Epithelial cell of esophagus (primary cell): ENCODE results near the gene HELZ.

ENCODE experiments used
- DNase-seq: peaks from one replicate; pipeline ENCODE4 v3.0.0; 2010; ENCODE audit warnings: low read depth
- H3K4me3 ChIP-seq: 2 replicates; pipeline ENCODE4 v1.5.1; 2011; ENCODE audit warnings: mild to moderate bottlenecking, low read length, control low read depth
- CTCF ChIP-seq: IDR thresholded peaks from 2 replicates; pipeline ENCODE4 v1.5.1; 2011; ENCODE audit warnings: low read depth, mild to moderate bottlenecking, low read length, control low read depth, inconsistent platforms; ENCODE audit not compliant: insufficient read depth; ENCODE audit errors: missing control alignments

The HELZ gene

GRCh38 chr17:67187927-67188326 is 57.1 kb downstream of the HELZ start:
- H3K4me3 ChIP-seq, result no peak overlapping the region
- DNase-seq, result peak; percentile 19
- no peak for TF ChIP-seq CTCF

- no peak overlapping the region for H3K4me3 ChIP-seq
- no peak for DNase-seq
- TF ChIP-seq CTCF, result no peak
Observed at GRCh38 chr17:67186782-67187181, 58.2 kb downstream of the HELZ start.

GRCh38 chr17:67183531-67183930 is 61.5 kb downstream of the HELZ start:
- H3K4me3 ChIP-seq, result no peak overlapping the region
- no peak for DNase-seq
- TF ChIP-seq CTCF, result no peak

DNA sequence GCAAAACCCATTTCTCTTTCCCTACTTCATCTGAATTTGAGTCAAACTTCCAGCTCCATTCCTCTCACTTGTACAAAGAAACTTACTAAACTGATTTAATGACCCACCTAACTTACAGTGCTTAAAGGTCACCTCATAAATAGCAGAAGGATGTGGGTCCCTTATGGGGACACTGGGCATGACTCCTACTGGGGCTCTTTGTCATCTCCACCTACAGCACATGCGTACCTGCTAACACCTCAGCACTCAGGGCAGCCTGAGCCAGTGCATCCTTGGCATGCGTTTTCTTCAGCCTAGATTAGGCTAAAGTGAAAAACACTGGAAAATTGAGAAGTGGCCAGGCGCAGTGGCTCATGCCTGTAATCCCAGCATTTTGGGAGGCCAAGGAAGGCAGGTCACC is 63.2 kb downstream of the HELZ start:
- no peak for DNase-seq
- H3K4me3 ChIP-seq, result no peak overlapping the region
- TF ChIP-seq CTCF, result no peak

DNA sequence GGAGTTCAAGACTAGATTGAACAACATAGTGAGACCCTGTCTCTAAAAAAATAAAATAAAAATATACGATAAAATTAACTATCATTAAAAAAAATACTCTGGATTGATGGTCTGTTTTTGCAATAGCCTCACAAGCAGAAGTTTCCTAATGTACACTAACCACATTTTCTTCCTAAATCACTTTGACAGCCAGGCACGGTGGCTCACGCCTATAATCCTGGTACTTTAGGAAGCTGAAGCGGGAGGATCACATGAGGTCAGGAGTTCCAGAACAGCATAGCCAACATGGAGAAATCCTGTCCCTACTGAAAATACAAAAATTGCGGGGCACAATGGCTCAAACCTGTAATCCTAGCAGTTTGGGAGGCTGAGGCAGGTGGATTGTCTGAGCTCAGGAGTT is 64.7 kb downstream of the HELZ start:
- H3K4me3 ChIP-seq, result no peak overlapping the region
- DNase-seq, result no peak
- no peak for TF ChIP-seq CTCF

DNA sequence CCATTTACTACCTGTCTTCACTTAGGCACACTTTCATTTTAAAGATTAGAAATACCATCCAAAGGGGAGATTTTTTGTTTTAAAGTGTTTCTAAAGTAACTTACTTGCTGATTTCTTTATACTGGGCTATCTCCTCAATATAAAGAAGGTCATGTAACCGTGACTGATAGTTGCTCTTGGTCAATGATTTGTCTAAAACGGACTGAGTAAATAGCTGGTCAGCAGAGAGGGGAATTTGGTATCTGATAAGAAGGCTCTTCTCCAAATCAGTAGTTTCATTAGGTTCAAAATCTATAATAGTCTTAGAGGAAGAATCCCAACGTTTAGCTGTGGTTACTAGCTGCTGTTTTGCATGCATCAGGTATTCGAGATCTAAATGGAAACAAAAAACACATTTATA is 66.4 kb downstream of the HELZ start:
- no peak for TF ChIP-seq CTCF
- no peak overlapping the region for H3K4me3 ChIP-seq

GRCh38 chr17:67177732-67178131 is 67.3 kb downstream of the HELZ start:
- H3K4me3 ChIP-seq, result no peak overlapping the region
- DNase-seq, result no peak
- no peak for TF ChIP-seq CTCF

More for the DNA sequence above, 66.4 kb downstream of the HELZ start:
- DNase-seq, result no peak
